BE2C (cell line): ENCODE results near the gene ENTPD8.
A peak's percentile ranks its signal among the peaks of the same experiment; 100 is the strongest.

Source experiments
- DNase-seq: peaks from one replicate; pipeline ENCODE4 v3.0.0-alpha.2; 2020
- H3K27me3 ChIP-seq: fragments of 250-450 bp; sonication (Bioruptor Pico); 2 replicates; pipeline ENCODE4 v1.5.1; 2020; ENCODE audit warnings: mild to moderate bottlenecking
- H3K36me3 ChIP-seq: fragments of 250-450 bp; sonication (Bioruptor Pico); 2 replicates; pipeline ENCODE4 v1.5.1; 2020; ENCODE audit warnings: mild to moderate bottlenecking
- H3K4me1 ChIP-seq: fragments of 250-450 bp; sonication (Bioruptor Pico); 2 replicates; pipeline ENCODE4 v1.5.1; 2020
- H3K4me3 ChIP-seq: 2 replicates; pipeline ENCODE4 v1.5.1; 2011; ENCODE audit warnings: low read depth, low read length
- H3K9me3 ChIP-seq: fragments of 250-450 bp; sonication (Bioruptor Pico); 2 replicates; pipeline ENCODE4 v1.5.1; 2020
- TF ChIP-seq, protein P1 (sequence below): IDR thresholded peaks from 2 replicates; pipeline ENCODE4 v1.5.1; 2012; ENCODE audit warnings: mild to moderate bottlenecking, low read depth, low read length

ENTPD8 gene

GRCh38 chr9:137462396-137462985 lies 21.3 kb upstream of the ENTPD8 start:
- Histone ChIP-seq H3K9me3 (no peaks in the 10 kb centered on the region), H3K4me3 (no peak overlapping the region), H3K36me3 (peaks cover 11% of the 10 kb centered on the region), H3K27me3 (no peaks in the 10 kb centered on the region), H3K4me1 (peaks cover 11% of the 10 kb centered on the region)
- TF ChIP-seq, protein P1, sequence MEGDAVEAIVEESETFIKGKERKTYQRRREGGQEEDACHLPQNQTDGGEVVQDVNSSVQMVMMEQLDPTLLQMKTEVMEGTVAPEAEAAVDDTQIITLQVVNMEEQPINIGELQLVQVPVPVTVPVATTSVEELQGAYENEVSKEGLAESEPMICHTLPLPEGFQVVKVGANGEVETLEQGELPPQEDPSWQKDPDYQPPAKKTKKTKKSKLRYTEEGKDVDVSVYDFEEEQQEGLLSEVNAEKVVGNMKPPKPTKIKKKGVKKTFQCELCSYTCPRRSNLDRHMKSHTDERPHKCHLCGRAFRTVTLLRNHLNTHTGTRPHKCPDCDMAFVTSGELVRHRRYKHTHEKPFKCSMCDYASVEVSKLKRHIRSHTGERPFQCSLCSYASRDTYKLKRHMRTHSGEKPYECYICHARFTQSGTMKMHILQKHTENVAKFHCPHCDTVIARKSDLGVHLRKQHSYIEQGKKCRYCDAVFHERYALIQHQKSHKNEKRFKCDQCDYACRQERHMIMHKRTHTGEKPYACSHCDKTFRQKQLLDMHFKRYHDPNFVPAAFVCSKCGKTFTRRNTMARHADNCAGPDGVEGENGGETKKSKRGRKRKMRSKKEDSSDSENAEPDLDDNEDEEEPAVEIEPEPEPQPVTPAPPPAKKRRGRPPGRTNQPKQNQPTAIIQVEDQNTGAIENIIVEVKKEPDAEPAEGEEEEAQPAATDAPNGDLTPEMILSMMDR: no peak
- peak; percentile 11 for DNase-seq

GRCh38 chr9:137461663-137462395 lies 20.7 kb upstream of the ENTPD8 start:
- Histone ChIP-seq H3K27me3 (no peaks in the 10 kb centered on the region), H3K36me3 (peaks cover 18% of the 10 kb centered on the region), H3K4me1 (peaks cover 15% of the 10 kb centered on the region), H3K9me3 (no peaks in the 10 kb centered on the region), H3K4me3 (no peak overlapping the region)
- TF ChIP-seq, protein P1: no peak
- DNase-seq: peak; percentile 23

DNA sequence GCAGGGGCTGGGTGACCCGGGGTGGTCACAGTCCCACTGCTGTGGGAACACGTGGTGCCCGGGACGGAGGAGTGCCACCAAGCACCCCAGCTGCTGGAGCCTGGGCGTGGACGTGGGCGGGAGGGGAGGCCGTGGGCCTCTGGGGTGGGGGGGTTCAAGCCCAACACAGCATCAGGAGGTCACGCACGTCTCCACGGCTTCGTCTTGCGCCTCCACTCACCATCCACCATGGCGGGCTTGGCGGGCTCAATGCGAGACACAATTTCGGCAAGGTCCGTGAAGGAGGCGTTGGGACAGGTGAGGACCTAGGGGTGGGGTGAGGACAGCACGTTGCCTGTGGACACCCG lies 20.1 kb upstream of the ENTPD8 start:
- Histone ChIP-seq H3K4me3 (no peak overlapping the region), H3K4me1 (peaks cover 15% of the 10 kb centered on the region), H3K27me3 (no peaks in the 10 kb centered on the region), H3K9me3 (no peaks in the 10 kb centered on the region), H3K36me3 (peaks cover 21% of the 10 kb centered on the region)
- TF ChIP-seq, protein P1: no peak
- DNase-seq: no peak

DNA sequence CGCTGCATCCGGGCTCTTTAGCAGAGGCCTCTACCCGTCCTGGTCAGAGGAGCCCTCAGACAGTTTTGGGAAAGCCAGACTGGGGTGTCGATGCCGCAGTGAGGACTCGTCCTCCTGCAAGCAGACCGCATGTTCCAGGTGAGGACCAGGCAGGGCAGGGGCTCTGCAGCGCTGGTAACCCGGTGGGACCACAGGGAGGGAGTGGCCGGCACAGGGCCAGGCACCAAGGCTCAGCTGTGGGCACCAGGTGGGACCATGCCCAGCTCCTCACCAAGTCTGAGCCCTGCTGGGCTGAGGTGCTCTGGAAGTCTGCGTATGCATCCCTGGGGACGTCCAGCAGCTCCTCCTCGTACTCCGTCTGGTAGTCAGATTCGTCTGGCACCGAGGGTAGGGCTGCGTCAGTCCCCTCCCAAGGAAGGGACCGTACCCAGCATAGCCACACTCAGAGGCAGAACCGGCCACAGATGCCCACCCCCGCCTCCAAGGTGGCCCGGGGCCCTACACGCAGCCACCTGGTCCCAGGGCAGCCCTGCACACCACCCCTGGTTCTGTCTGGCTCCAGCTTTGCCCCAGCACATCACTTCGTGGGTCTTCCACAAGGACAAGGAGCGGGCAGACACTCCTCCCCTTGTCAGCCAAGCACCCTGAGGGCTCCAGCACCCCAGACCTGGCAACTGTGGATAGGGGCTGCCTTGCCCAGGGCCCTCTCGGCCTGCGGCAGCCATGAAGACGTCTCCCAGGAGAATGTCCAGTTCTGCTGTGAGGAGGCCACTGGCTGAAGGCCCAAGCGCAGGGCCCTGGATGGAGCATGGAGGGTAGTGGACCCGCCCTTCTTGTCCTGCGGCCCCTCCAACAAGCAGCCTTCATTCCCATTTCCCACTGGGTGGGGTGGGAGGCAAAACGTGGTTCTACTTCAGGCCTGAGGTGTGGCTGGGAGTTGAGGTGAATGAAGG lies 19.5 kb upstream of the ENTPD8 start:
- Histone ChIP-seq H3K36me3 (peaks cover 28% of the 10 kb centered on the region), H3K27me3 (no peaks in the 10 kb centered on the region), H3K9me3 (no peaks in the 10 kb centered on the region), H3K4me3 (no peak overlapping the region), H3K4me1 (peaks cover 22% of the 10 kb centered on the region)
- TF ChIP-seq, protein P1: no peak
- peak; percentile 14 for DNase-seq

GRCh38 chr9:137459601-137460362 lies 18.6 kb upstream of the ENTPD8 start:
- Histone ChIP-seq H3K36me3 (peaks cover 35% of the 10 kb centered on the region), H3K9me3 (no peaks in the 10 kb centered on the region), H3K4me1 (peaks cover 30% of the 10 kb centered on the region), H3K27me3 (no peaks in the 10 kb centered on the region), H3K4me3 (peak overlapping the region; percentile 31; the same call in 1 of the 2 replicates)
- TF ChIP-seq, protein P1: no peak
- no peak for DNase-seq
